KMS-11 (cell line): ENCODE data around the gene ZNF205.

Experiments used
- H2AFZ ChIP-seq: fragments of 200-600 bp; sonication (generic); 2 replicates; pipeline ENCODE4 v1.6.1; 2016; ENCODE audit warnings: antibody characterized with exemption, mixed run types, low read depth
- H3K27ac ChIP-seq: fragments of 200-600 bp; sonication (generic); 2 replicates; pipeline ENCODE4 v1.6.1; 2016; ENCODE audit warnings: mild to moderate bottlenecking, mixed run types
- H3K27me3 ChIP-seq: fragments of 200-600 bp; sonication (generic); 2 replicates; pipeline ENCODE4 v1.6.1; 2017; ENCODE audit warnings: mild to moderate bottlenecking, low read depth, mixed run types, moderate library complexity; ENCODE audit not compliant: insufficient read depth
- H3K36me3 ChIP-seq: fragments of 200-600 bp; sonication (generic); 2 replicates; pipeline ENCODE4 v1.6.1; 2017; ENCODE audit warnings: mild to moderate bottlenecking, mixed run types; ENCODE audit not compliant: insufficient read depth
- H3K4me1 ChIP-seq: fragments of 200-600 bp; sonication (generic); 2 replicates; pipeline ENCODE4 v1.6.1; 2016; ENCODE audit warnings: mild to moderate bottlenecking, low read depth, mixed run types; ENCODE audit not compliant: poor library complexity, severe bottlenecking
- H3K4me2 ChIP-seq: fragments of 200-600 bp; sonication (generic); 2 replicates; pipeline ENCODE4 v1.7.0; 2016; ENCODE audit warnings: mild to moderate bottlenecking, mixed run types
- H3K4me3 ChIP-seq: fragments of 200-600 bp; sonication (generic); IDR thresholded peaks from 2 replicates; pipeline ENCODE4 v1.6.1; 2017; ENCODE audit warnings: low read depth, low read length, mixed read lengths; ENCODE audit not compliant: insufficient read depth
- H3K79me2 ChIP-seq: fragments of 200-600 bp; sonication (generic); 2 replicates; pipeline ENCODE4 v1.6.1; 2016; ENCODE audit warnings: low read depth, mixed run types; ENCODE audit not compliant: insufficient read depth
- H3K9ac ChIP-seq: fragments of 200-600 bp; sonication (generic); 2 replicates; pipeline ENCODE4 v1.6.1; 2016; ENCODE audit warnings: mild to moderate bottlenecking, mixed run types
- H4K20me1 ChIP-seq: fragments of 200-600 bp; sonication (generic); 2 replicates; pipeline ENCODE4 v1.6.1; 2016; ENCODE audit warnings: mild to moderate bottlenecking, mixed run types; ENCODE audit not compliant: insufficient read depth
- CTCF ChIP-seq: fragments of 200-600 bp; sonication (generic); conservative IDR thresholded peaks from 2 replicates; pipeline ENCODE4 v1.6.1; 2017; ENCODE audit warnings: low read depth, mild to moderate bottlenecking, antibody characterized with exemption, low read length, moderate library complexity, mixed read lengths

The ZNF205 gene

GRCh38 chr16:3094289-3095027 lies 17.9 kb upstream of the ZNF205 start:
- Histone ChIP-seq H3K79me2 (no peaks in the 10 kb centered on the region), H3K4me1 (peaks cover 10% of the 10 kb centered on the region), H4K20me1 (no peaks in the 10 kb centered on the region), H2AFZ (no peak overlapping the region), H3K36me3 (no peaks in the 10 kb centered on the region), H3K27ac (no peak overlapping the region), H3K4me3 (no peak overlapping the region), H3K9ac (no peak overlapping the region), H3K27me3 (peaks cover 38% of the 10 kb centered on the region), H3K4me2 (no peak overlapping the region)
- peak; percentile 89 for TF ChIP-seq CTCF

GRCh38 chr16:3095869-3096268 lies 16.5 kb upstream of the ZNF205 start:
- no peaks in the 10 kb centered on the region for H3K36me3 ChIP-seq
- peak overlapping the region; percentile 21; the same call in 1 of the 2 replicates for H3K4me2 ChIP-seq
- H3K27ac ChIP-seq = no peak overlapping the region
- H3K27me3 ChIP-seq = peaks cover 31% of the 10 kb centered on the region
- TF ChIP-seq CTCF = peak; percentile 47
- H3K9ac ChIP-seq = no peak overlapping the region
- H2AFZ ChIP-seq = no peak overlapping the region
- peaks cover 15% of the 10 kb centered on the region for H3K4me1 ChIP-seq
- H3K4me3 ChIP-seq = no peak overlapping the region
- no peaks in the 10 kb centered on the region for H3K79me2 ChIP-seq
- H4K20me1 ChIP-seq = no peaks in the 10 kb centered on the region

- Histone ChIP-seq H3K27ac (no peak overlapping the region), H3K4me1 (peaks cover 16% of the 10 kb centered on the region), H3K4me2 (peak overlapping the region; percentile 21; the same call in 1 of the 2 replicates), H3K27me3 (peaks cover 26% of the 10 kb centered on the region), H3K79me2 (no peaks in the 10 kb centered on the region), H3K36me3 (no peaks in the 10 kb centered on the region), H2AFZ (no peak overlapping the region), H3K4me3 (no peak overlapping the region), H4K20me1 (no peaks in the 10 kb centered on the region), H3K9ac (no peak overlapping the region)
- TF ChIP-seq CTCF = no peak
Measured at GRCh38 chr16:3096362-3096761, 16.0 kb upstream of the ZNF205 start.

- no peak overlapping the region for H3K9ac ChIP-seq
Measured at GRCh38 chr16:3097266-3097665, 15.1 kb upstream of the ZNF205 start.

More at GRCh38 chr16:3097266-3097665, 15.1 kb upstream of the ZNF205 start:
- no peak overlapping the region for H3K4me3 ChIP-seq
- TF ChIP-seq CTCF = no peak
- H4K20me1 ChIP-seq = no peaks in the 10 kb centered on the region
- no peak overlapping the region for H3K27ac ChIP-seq
- H3K4me2 ChIP-seq = no peak overlapping the region
- no peak overlapping the region for H2AFZ ChIP-seq
- H3K36me3 ChIP-seq = no peaks in the 10 kb centered on the region
- peaks cover 16% of the 10 kb centered on the region for H3K4me1 ChIP-seq
- no peaks in the 10 kb centered on the region for H3K79me2 ChIP-seq
- peaks cover 17% of the 10 kb centered on the region; the same call in 1 of the 2 replicates for H3K27me3 ChIP-seq
